ENCODE results near the gene ELP4. TPM values are rescaled to one million over a fixed set of nuclear protein-coding genes. Genes with fewer than 3 reads are reported as not detected.

The ELP4 gene
- total RNA-seq, 3 donors from 2014 or later, result 22.2 to 36.1 (median 24.6) TPM

DNA sequence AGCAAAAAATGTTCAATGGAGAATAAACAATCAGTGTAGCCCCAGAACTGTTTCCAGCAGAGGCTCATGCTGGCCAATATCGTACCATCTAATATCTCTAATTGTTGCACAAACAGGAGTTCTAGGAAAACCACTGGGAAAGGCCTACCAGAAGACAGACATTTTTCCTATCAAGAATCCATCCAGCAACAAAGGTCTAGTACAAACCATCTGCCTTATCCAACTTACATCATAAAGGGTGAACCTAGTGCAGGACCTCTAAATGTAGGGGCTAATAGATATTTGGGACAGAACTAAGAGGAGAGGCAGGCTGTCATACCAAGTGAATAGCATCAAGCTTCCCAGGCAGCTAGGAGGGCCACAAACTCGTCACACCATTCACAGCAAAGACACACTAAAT, 282.9 kb downstream of the ELP4 start:
- Histone ChIP-seq H3K27me3 (peaks cover 0 to 13% of the 10 kb centered on the region in 2 donors), H3K36me3 (no peaks in the 10 kb centered on the region)
- intact Hi-C loops (cut with DNase I; ENCODE audit: low total_unique reads), result no loop called here

GRCh38 chr11:31793264-31793663, 283.7 kb downstream of the ELP4 start:
- Histone ChIP-seq H3K27ac (no peak overlapping the region), H3K36me3 (no peaks in the 10 kb centered on the region), H3K9me3 (no peaks in the 10 kb centered on the region), H3K4me1 (peaks cover 0 to under 1% of the 10 kb centered on the region in 2 donors), H3K27me3 (peaks cover 0 to 21% of the 10 kb centered on the region in 2 donors), H3K4me3 (no peak overlapping the region)
- DNase-seq (ENCODE audit: low spot score in 2 of 2), result no peak
- intact Hi-C loops (cut with DNase I; ENCODE audit: low total_unique reads), result no loop called here
- no peak for TF ChIP-seq POLR2A (IDR thresholded peaks at IDR 0.05)
- TF ChIP-seq POLR2AphosphoS5 (IDR thresholded peaks at IDR 0.05), result no peak
- TF ChIP-seq, protein P1, sequence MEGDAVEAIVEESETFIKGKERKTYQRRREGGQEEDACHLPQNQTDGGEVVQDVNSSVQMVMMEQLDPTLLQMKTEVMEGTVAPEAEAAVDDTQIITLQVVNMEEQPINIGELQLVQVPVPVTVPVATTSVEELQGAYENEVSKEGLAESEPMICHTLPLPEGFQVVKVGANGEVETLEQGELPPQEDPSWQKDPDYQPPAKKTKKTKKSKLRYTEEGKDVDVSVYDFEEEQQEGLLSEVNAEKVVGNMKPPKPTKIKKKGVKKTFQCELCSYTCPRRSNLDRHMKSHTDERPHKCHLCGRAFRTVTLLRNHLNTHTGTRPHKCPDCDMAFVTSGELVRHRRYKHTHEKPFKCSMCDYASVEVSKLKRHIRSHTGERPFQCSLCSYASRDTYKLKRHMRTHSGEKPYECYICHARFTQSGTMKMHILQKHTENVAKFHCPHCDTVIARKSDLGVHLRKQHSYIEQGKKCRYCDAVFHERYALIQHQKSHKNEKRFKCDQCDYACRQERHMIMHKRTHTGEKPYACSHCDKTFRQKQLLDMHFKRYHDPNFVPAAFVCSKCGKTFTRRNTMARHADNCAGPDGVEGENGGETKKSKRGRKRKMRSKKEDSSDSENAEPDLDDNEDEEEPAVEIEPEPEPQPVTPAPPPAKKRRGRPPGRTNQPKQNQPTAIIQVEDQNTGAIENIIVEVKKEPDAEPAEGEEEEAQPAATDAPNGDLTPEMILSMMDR (IDR thresholded peaks at IDR 0.05), result no peak

More for the DNA sequence above, 282.9 kb downstream of the ELP4 start:
- H3K4me3 ChIP-seq, result no peak overlapping the region
- no peaks in the 10 kb centered on the region for H3K9me3 ChIP-seq
- no peak for DNase-seq (ENCODE audit: low spot score in 2 of 2)
- no peak overlapping the region for H3K27ac ChIP-seq
- TF ChIP-seq POLR2A (IDR thresholded peaks at IDR 0.05) (no peak), POLR2AphosphoS5 (IDR thresholded peaks at IDR 0.05) (no peak)
- TF ChIP-seq, protein P1 (IDR thresholded peaks at IDR 0.05), result no peak
- H3K4me1 ChIP-seq, result no peaks in the 10 kb centered on the region

DNA sequence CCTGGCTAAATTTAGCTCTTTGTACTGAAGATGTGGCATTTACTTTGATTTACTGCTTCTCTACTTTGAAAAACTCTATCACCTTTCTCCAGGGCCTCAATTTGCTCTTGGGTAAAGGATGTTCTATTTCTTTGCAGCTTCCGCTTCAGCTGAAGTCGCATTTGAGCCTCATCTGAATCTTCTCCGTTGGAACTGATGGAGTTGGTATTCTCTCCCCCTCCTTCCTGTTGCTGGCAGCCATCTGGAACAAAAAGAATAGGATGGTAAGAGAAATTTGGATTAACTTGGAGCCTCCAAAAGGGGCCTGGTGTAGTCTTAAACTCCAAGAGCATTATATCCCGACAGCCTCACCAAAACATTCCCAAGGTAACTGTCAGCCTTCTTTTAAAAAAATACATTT, 285.0 kb downstream of the ELP4 start:
- DNase-seq (ENCODE audit: low spot score in 2 of 2), result no peak
- peaks cover 0 to 34% of the 10 kb centered on the region in 2 donors for H3K27me3 ChIP-seq
- H3K9me3 ChIP-seq, result no peaks in the 10 kb centered on the region
- H3K4me3 ChIP-seq, result no peak overlapping the region
- TF ChIP-seq, protein P1 (IDR thresholded peaks at IDR 0.05), result no peak
- TF ChIP-seq POLR2A (IDR thresholded peaks at IDR 0.05), result no peak
- TF ChIP-seq POLR2AphosphoS5 (IDR thresholded peaks at IDR 0.05), result no peak
- no peaks in the 10 kb centered on the region for H3K36me3 ChIP-seq
- no peak overlapping the region for H3K27ac ChIP-seq
- intact Hi-C loops (cut with DNase I; ENCODE audit: low total_unique reads), result no loop called here
- H3K4me1 ChIP-seq, result peaks cover 0 to 8% of the 10 kb centered on the region in 2 donors

DNA sequence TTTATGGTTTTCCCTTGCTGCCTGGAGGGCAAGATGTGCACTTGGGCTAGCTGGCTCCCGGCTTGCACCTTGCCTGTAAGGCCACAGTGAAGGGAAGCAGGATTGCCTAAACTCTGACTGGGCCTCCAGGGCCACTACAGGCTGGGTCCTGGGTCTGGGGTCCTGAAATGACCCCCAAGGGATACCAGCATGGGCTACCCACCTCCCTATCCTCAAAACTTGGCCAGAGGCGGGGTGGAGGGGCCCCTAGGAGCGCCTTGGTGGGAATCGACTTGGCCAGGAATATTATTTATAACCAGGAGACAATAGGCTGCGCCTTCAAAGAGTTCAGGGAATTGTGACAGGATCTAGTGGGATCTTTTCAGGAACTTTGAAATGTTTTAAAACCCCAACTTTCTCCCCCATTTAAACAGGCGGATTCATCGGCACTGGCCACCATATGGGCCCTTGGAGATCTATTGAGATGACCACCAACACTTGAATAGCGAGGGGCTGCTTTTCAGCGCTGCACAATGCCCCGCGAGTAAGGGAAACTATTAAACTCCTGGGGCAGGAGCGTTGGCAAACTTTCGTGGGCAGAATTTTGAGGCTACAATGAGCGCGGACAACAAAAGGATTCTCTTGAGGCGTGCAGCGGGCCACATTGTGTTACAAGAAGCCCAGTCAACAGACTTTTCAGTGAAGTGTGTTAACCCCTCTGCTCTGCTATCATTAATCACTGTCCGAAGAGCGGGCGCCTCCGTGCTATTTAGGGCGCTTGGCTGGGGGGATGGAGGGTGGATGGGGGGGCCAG, 286.3 kb downstream of the ELP4 start:
- Histone ChIP-seq H3K27ac (no peak overlapping the region), H3K27me3 (peaks cover 0 to 44% of the 10 kb centered on the region in 2 donors), H3K9me3 (no peaks in the 10 kb centered on the region), H3K4me1 (peaks cover 0 to 8% of the 10 kb centered on the region in 2 donors), H3K4me3 (no peak overlapping the region), H3K36me3 (no peaks in the 10 kb centered on the region)
- TF ChIP-seq POLR2A (IDR thresholded peaks at IDR 0.05) (no peak), POLR2AphosphoS5 (IDR thresholded peaks at IDR 0.05) (no peak)
- TF ChIP-seq, protein P1 (IDR thresholded peaks at IDR 0.05), result no peak
- no peak for DNase-seq (ENCODE audit: low spot score in 2 of 2)
- intact Hi-C loops (cut with DNase I; ENCODE audit: low total_unique reads), result no loop called here

DNA sequence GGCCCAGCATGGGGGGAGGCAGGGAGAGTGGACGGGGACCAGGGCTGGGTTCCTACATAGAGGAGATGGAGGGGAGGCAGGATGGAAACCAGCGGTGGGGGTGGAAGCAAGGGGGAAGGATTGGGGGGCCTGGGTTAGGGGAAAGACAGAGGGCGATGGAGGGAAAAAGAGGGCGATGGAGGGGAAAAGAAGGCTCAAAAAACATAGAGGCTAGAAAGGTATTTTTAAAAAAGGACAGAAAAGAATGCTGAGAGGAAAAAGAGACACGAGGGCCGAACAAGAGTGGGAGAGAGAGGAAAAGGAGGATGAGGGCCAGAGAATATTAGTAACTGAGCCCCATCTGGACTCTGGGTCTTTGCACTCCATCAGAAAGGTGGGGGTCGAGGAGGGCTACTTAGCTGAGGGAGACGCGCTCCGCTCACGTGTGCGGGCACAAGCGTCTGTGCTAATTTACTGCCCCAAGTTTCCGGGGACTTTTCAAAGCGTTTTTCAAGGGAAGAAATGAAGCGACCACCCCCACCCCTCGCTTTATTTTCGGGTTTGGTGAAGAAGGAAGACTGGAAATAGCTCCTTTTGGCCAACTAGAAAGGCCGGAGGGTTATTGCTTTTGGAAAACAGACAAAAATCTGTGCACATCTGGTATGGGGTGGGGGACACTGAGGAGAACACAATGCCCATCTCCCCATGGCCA, 287.1 kb downstream of the ELP4 start:
- no peak for DNase-seq (ENCODE audit: low spot score in 2 of 2)
- Histone ChIP-seq H3K36me3 (no peaks in the 10 kb centered on the region), H3K27me3 (peaks cover 0 to 51% of the 10 kb centered on the region in 2 donors), H3K27ac (no peak overlapping the region), H3K4me1 (peaks cover 0 to 8% of the 10 kb centered on the region in 2 donors), H3K4me3 (no peak overlapping the region), H3K9me3 (no peaks in the 10 kb centered on the region)
- intact Hi-C loops (cut with DNase I; ENCODE audit: low total_unique reads), result no loop called here
- TF ChIP-seq, protein P1 (IDR thresholded peaks at IDR 0.05), result no peak
- TF ChIP-seq POLR2AphosphoS5 (IDR thresholded peaks at IDR 0.05) (no peak), POLR2A (IDR thresholded peaks at IDR 0.05) (no peak)

All from breast epithelium (tissue), 4 donors.